ENCODE results near the gene NVL. TPM values are rescaled to one million over a fixed set of nuclear protein-coding genes. Genes with fewer than 3 reads are reported as not detected.

NVL gene
- total RNA-seq, 1 experiment from 2014 or later: 21.9 TPM

- Histone ChIP-seq H3K9me2 (ENCODE audit: insufficient read depth) (no peaks in the 10 kb centered on the region), H3K4me1 (ENCODE audit: control insufficient read depth in 1 of 2, insufficient read depth in 2 of 2, low read length in 2 of 2) (peaks cover 2 to 23% of the 10 kb centered on the region in 2 experiments; a peak in 3 of 4 replicates), H3K79me2 (ENCODE audit: insufficient read depth, low read length) (peaks cover 45% of the 10 kb centered on the region), H3K27me3 (ENCODE audit: insufficient read depth, low read length) (no peaks in the 10 kb centered on the region), H3K9ac (ENCODE audit: low read length) (peak within 1 kb of the TSS; percentile 90), H2AFZ (ENCODE audit: low read depth, low read length, poor library complexity, severe bottlenecking) (peak within 1 kb of the TSS; percentile 74), H4K20me1 (ENCODE audit: insufficient read depth) (no peaks in the 10 kb centered on the region), H3K4me2 (ENCODE audit: low read length) (peak within 1 kb of the TSS; percentile 90), H3K27ac (ENCODE audit: low read depth, low read length) (peak within 1 kb of the TSS; percentile 86), H3K9me3 (ENCODE audit: control insufficient read depth in 1 of 2, insufficient read depth in 1 of 2, low read depth in 1 of 2, low read length in 2 of 2) (no peaks in the 10 kb centered on the region), H3K36me3 (ENCODE audit: control insufficient read depth in 1 of 2, insufficient read depth in 2 of 2, low read length in 2 of 2) (no peaks in the 10 kb centered on the region), H3K4me3 (replicated peaks in 1 of 2; ENCODE audit: low read depth in 1 of 2, low read length in 2 of 2) (peak within 1 kb of the TSS; percentile 78 to 89)
- ATAC-seq: peak; percentile 87
- ChIA-PET CTCF (interaction anchor here (0.7 kb wide), 1 partner anchor 9 kb away, joined by 3 read pairs; no protein-coding TSS in a partner anchor), RAD21 (ENCODE audit: low non-redundant PET in 1 of 2, low total read pairs in 2 of 2, uncharacterized antibody in 2 of 2, unreplicated experiment in 2 of 2) (interaction anchor here in 1 of 2 experiments (1.2 kb wide), 1 partner anchor 147 kb away, joined by 3 read pairs; the partner anchor contains the start of gene NVL), POLR2A (interaction anchor here (0.7 kb wide), 3 partner anchors 10 to 530 kb away, joined by 3 read pairs; no protein-coding TSS in a partner anchor)
- DNase-seq (ENCODE audit: low read depth, low spot score): peak; percentile 40
- intact Hi-C loops (cut with micrococcal nuclease): no loop called here
- no TSS peak for BruUV-seq (replicated peaks)
- TF ChIP-seq YY1 (IDR thresholded peaks at IDR 0.05; ENCODE audit: extremely low read depth, insufficient replicate concordance, low read depth, low read length): no peak
- TF ChIP-seq FOSL1 (IDR thresholded peaks at IDR 0.05; ENCODE audit: low read depth): no peak
- 0 out of 2 replicates have a peak, but pooled peaks have one; percentile 17 for TF ChIP-seq CBX3 (IDR thresholded peaks at IDR 0.05; ENCODE audit: low read depth)
- TF ChIP-seq EGR1 (IDR thresholded peaks at IDR 0.05; ENCODE audit: low read depth): peak; percentile 87
- TF ChIP-seq MAX (IDR thresholded peaks at IDR 0.05): peak; percentile 67; the same call in 1 of the 2 replicates
- peak; percentile 78; the same call in 1 of the 2 replicates for TF ChIP-seq POLR2AphosphoS5 (IDR thresholded peaks at IDR 0.05; ENCODE audit: low read depth, low read length)
- peak; percentile 61 for TF ChIP-seq SIN3A (IDR thresholded peaks at IDR 0.05; ENCODE audit: low read depth)
- TF ChIP-seq, protein P1, sequence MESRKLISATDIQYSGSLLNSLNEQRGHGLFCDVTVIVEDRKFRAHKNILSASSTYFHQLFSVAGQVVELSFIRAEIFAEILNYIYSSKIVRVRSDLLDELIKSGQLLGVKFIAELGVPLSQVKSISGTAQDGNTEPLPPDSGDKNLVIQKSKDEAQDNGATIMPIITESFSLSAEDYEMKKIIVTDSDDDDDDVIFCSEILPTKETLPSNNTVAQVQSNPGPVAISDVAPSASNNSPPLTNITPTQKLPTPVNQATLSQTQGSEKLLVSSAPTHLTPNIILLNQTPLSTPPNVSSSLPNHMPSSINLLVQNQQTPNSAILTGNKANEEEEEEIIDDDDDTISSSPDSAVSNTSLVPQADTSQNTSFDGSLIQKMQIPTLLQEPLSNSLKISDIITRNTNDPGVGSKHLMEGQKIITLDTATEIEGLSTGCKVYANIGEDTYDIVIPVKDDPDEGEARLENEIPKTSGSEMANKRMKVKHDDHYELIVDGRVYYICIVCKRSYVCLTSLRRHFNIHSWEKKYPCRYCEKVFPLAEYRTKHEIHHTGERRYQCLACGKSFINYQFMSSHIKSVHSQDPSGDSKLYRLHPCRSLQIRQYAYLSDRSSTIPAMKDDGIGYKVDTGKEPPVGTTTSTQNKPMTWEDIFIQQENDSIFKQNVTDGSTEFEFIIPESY (IDR thresholded peaks at IDR 0.05; ENCODE audit: extremely low read depth, insufficient replicate concordance, low read length): no peak
- TF ChIP-seq, protein P2, sequence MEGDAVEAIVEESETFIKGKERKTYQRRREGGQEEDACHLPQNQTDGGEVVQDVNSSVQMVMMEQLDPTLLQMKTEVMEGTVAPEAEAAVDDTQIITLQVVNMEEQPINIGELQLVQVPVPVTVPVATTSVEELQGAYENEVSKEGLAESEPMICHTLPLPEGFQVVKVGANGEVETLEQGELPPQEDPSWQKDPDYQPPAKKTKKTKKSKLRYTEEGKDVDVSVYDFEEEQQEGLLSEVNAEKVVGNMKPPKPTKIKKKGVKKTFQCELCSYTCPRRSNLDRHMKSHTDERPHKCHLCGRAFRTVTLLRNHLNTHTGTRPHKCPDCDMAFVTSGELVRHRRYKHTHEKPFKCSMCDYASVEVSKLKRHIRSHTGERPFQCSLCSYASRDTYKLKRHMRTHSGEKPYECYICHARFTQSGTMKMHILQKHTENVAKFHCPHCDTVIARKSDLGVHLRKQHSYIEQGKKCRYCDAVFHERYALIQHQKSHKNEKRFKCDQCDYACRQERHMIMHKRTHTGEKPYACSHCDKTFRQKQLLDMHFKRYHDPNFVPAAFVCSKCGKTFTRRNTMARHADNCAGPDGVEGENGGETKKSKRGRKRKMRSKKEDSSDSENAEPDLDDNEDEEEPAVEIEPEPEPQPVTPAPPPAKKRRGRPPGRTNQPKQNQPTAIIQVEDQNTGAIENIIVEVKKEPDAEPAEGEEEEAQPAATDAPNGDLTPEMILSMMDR (IDR thresholded peaks at IDR 0.05 in 2 of 3, conservative IDR thresholded peaks at IDR 0.05 in 1 of 3; ENCODE audit: borderline replicate concordance in 1 of 3, insufficient read depth in 1 of 3, low read depth in 2 of 3, low read length in 2 of 3): no peak
- TF ChIP-seq RAD21 (IDR thresholded peaks at IDR 0.05; ENCODE audit: low read depth): peak; percentile 21; the same call in 1 of the 2 replicates
- TF ChIP-seq REST (IDR thresholded peaks at IDR 0.05; ENCODE audit: low read depth): no peak
- TF ChIP-seq TCF7L2 (IDR thresholded peaks at IDR 0.05; ENCODE audit: borderline replicate concordance, extremely low read depth, insufficient read depth, insufficient read length): no peak
- no peak for TF ChIP-seq SRF (IDR thresholded peaks at IDR 0.05; ENCODE audit: low read depth)
- no peak for TF ChIP-seq ELF1 (IDR thresholded peaks at IDR 0.05; ENCODE audit: borderline replicate concordance, low read depth)
- no peak; the same call in 1 of the 2 replicates for TF ChIP-seq SP1 (IDR thresholded peaks at IDR 0.05; ENCODE audit: low read depth)
- TF ChIP-seq, protein P3, sequence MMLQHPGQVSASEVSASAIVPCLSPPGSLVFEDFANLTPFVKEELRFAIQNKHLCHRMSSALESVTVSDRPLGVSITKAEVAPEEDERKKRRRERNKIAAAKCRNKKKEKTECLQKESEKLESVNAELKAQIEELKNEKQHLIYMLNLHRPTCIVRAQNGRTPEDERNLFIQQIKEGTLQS (IDR thresholded peaks at IDR 0.05): no peak
- TF ChIP-seq ZFX (IDR thresholded peaks at IDR 0.05): no peak
- no peak for TF ChIP-seq ZNF274 (IDR thresholded peaks at IDR 0.05; ENCODE audit: low read depth, low read length)
Observed at GRCh38 chr1:224182866-224183590, 146.9 kb downstream of the NVL start, which contains the start of gene DEGS1. TSS of gene DEGS1 (plus strand) at chr1:224183240. CDS start at chr1:224183337, 97 bp downstream.

Data from HCT116 (cell line).